Measurements from ENCODE around the gene ZBTB2.

ZBTB2 gene

GRCh38 chr6:151399679-151400078, 8.3 kb upstream of the ZBTB2 start:
- H3K9me3 ChIP-seq (ENCODE audit: control insufficient read depth, low read length): no peaks in the 10 kb centered on the region
- no peaks in the 10 kb centered on the region for H3K4me1 ChIP-seq
- no peak overlapping the region for H2AFZ ChIP-seq
- no peak overlapping the region for H3K4me2 ChIP-seq (ENCODE audit: low read length)
- no peak for TF ChIP-seq CTCF (IDR thresholded peaks at IDR 0.05)
- H3K9ac ChIP-seq: no peak overlapping the region
- no peaks in the 10 kb centered on the region for H3K27me3 ChIP-seq (ENCODE audit: control insufficient read depth, insufficient read depth, low read length)
- H3K27ac ChIP-seq: no peak overlapping the region
- H3K4me3 ChIP-seq (ENCODE audit: low read depth, low read length): no peak overlapping the region
- no peaks in the 10 kb centered on the region for H3K36me3 ChIP-seq (ENCODE audit: control insufficient read depth, insufficient read depth, low read length)
- peaks cover 54% of the 10 kb centered on the region for H3K79me2 ChIP-seq

GRCh38 chr6:151393410-151393809, 2.1 kb upstream of the ZBTB2 start:
- Histone ChIP-seq H2AFZ (no peak overlapping the region), H3K4me3 (ENCODE audit: low read depth, low read length) (no peak overlapping the region), H3K4me2 (ENCODE audit: low read length) (no peak overlapping the region), H3K4me1 (peaks cover 13% of the 10 kb centered on the region), H3K36me3 (ENCODE audit: control insufficient read depth, insufficient read depth, low read length) (no peaks in the 10 kb centered on the region), H3K79me2 (peaks cover 45% of the 10 kb centered on the region), H3K9ac (no peak overlapping the region), H3K27ac (no peak overlapping the region), H3K27me3 (ENCODE audit: control insufficient read depth, insufficient read depth, low read length) (no peaks in the 10 kb centered on the region), H3K9me3 (ENCODE audit: control insufficient read depth, low read length) (no peaks in the 10 kb centered on the region)
- no peak for TF ChIP-seq CTCF (IDR thresholded peaks at IDR 0.05)

GRCh38 chr6:151392427-151392826, 1.1 kb upstream of the ZBTB2 start:
- H3K4me2 ChIP-seq (ENCODE audit: low read length): peak overlapping the region; percentile 73
- H3K36me3 ChIP-seq (ENCODE audit: control insufficient read depth, insufficient read depth, low read length): no peaks in the 10 kb centered on the region
- H3K9me3 ChIP-seq (ENCODE audit: control insufficient read depth, low read length): no peaks in the 10 kb centered on the region
- no peaks in the 10 kb centered on the region for H3K27me3 ChIP-seq (ENCODE audit: control insufficient read depth, insufficient read depth, low read length)
- peaks cover 40% of the 10 kb centered on the region for H3K79me2 ChIP-seq
- H3K4me1 ChIP-seq: peaks cover 13% of the 10 kb centered on the region
- H3K4me3 ChIP-seq (ENCODE audit: low read depth, low read length): peak overlapping the region; percentile 97
- no peak for TF ChIP-seq CTCF (IDR thresholded peaks at IDR 0.05)
- peak overlapping the region; percentile 97 for H3K27ac ChIP-seq
- no peak overlapping the region for H2AFZ ChIP-seq
- no peak overlapping the region for H3K9ac ChIP-seq

- H3K4me3 ChIP-seq (ENCODE audit: low read depth, low read length): peak overlapping the region; percentile 97
These were observed 398 bp downstream of the ZBTB2 start for GRCh38 chr6:151390851-151391470.

More at GRCh38 chr6:151390851-151391470, 398 bp downstream of the ZBTB2 start:
- peak overlapping the region; percentile 97 for H3K27ac ChIP-seq
- H3K4me2 ChIP-seq (ENCODE audit: low read length): peak overlapping the region; percentile 76
- no peaks in the 10 kb centered on the region for H3K9me3 ChIP-seq (ENCODE audit: control insufficient read depth, low read length)
- peaks cover 37% of the 10 kb centered on the region for H3K79me2 ChIP-seq
- peak overlapping the region; percentile 74 for H2AFZ ChIP-seq
- H3K4me1 ChIP-seq: peaks cover 13% of the 10 kb centered on the region
- no peaks in the 10 kb centered on the region for H3K27me3 ChIP-seq (ENCODE audit: control insufficient read depth, insufficient read depth, low read length)
- no peak for TF ChIP-seq CTCF (IDR thresholded peaks at IDR 0.05)
- H3K36me3 ChIP-seq (ENCODE audit: control insufficient read depth, insufficient read depth, low read length): no peaks in the 10 kb centered on the region
- peak overlapping the region; percentile 86 for H3K9ac ChIP-seq

All from parathyroid adenoma (tissue), 2 donors.